ENCODE results near the gene ANAPC2.
"Not testable (repeated sequence)": the region's sequence is repeated elsewhere in the genome, so short reads cannot be mapped to it uniquely, and the experiment has no call there.

The ANAPC2 gene

GRCh38 chr9:137138058-137138721, 50.2 kb downstream of the ANAPC2 start:
- H3K4me1 ChIP-seq (ENCODE audit: control insufficient read depth, insufficient read depth, low read depth, low read length) = peaks cover 6% of the 10 kb centered on the region
- no peak overlapping the region for H2BK12ac ChIP-seq (ENCODE audit: low read length in 2 of 2)
- H3K79me1 ChIP-seq (replicated peaks; ENCODE audit: low read length, poor library complexity, severe bottlenecking) = no peaks in the 10 kb centered on the region
- H3K4me2 ChIP-seq (ENCODE audit: low read length, poor library complexity, severe bottlenecking) = no peak overlapping the region
- H4K8ac ChIP-seq (ENCODE audit: low read length) = no peak overlapping the region
- no peak overlapping the region for H2BK5ac ChIP-seq (ENCODE audit: low read depth, low read length, poor library complexity, severe bottlenecking)
- no peak for DNase-seq
- H3K9me3 ChIP-seq (ENCODE audit: control insufficient read depth, low read length) = no peaks in the 10 kb centered on the region
- H2AK5ac ChIP-seq (ENCODE audit: low read length, severe bottlenecking) = no peak overlapping the region
- peaks cover 67 to 72% of the 10 kb centered on the region in 2 experiments for H3K27me3 ChIP-seq (ENCODE audit: control insufficient read depth in 1 of 2, insufficient read depth in 1 of 2, low read length in 2 of 2)
- no peak overlapping the region for H2AFZ ChIP-seq (ENCODE audit: low read depth, low read length)
- 35% methylated on average over 25 of the region's 25 CpGs for WGBS
- H3K27ac ChIP-seq (ENCODE audit: low read length, poor library complexity, severe bottlenecking) = no peak overlapping the region
- no peak overlapping the region for H4K91ac ChIP-seq (ENCODE audit: low read length)
- H3K18ac ChIP-seq (ENCODE audit: low read depth in 1 of 2, low read length in 2 of 2) = no peak overlapping the region
- peaks cover 0 to 8% of the 10 kb centered on the region in 2 experiments for H3K36me3 ChIP-seq (ENCODE audit: control insufficient read depth in 1 of 2, insufficient read depth in 2 of 2, low read depth in 1 of 2, low read length in 2 of 2)
- no peak overlapping the region for H3K9ac ChIP-seq (ENCODE audit: low read length)
- no peak overlapping the region for H3K23ac ChIP-seq (ENCODE audit: low read length in 2 of 2)
- H3K4ac ChIP-seq (ENCODE audit: low read depth in 1 of 2, low read length in 2 of 2) = no peak overlapping the region
- no peak overlapping the region for H2BK15ac ChIP-seq (ENCODE audit: low read depth, poor library complexity, severe bottlenecking)
- H2BK120ac ChIP-seq (ENCODE audit: low read depth, low read length) = no peak overlapping the region
- no peak overlapping the region for H3K4me3 ChIP-seq (ENCODE audit: insufficient read depth in 1 of 2, low read depth in 1 of 2, low read length in 2 of 2)
- H3K14ac ChIP-seq (ENCODE audit: low read length in 2 of 2) = no peak overlapping the region

GRCh38 chr9:137136881-137137607, 51.3 kb downstream of the ANAPC2 start:
- Histone ChIP-seq H3K27me3 (ENCODE audit: control insufficient read depth in 1 of 2, insufficient read depth in 1 of 2, low read length in 2 of 2) (peaks cover 56 to 61% of the 10 kb centered on the region in 2 experiments), H2AFZ (ENCODE audit: low read depth, low read length) (no peak overlapping the region), H2BK15ac (ENCODE audit: low read depth, poor library complexity, severe bottlenecking) (no peak overlapping the region), H2BK120ac (ENCODE audit: low read depth, low read length) (no peak overlapping the region), H4K8ac (ENCODE audit: low read length) (no peak overlapping the region), H3K4me1 (ENCODE audit: control insufficient read depth, insufficient read depth, low read depth, low read length) (peaks cover 6% of the 10 kb centered on the region), H3K23ac (ENCODE audit: low read length in 2 of 2) (no peak overlapping the region), H3K14ac (ENCODE audit: low read length in 2 of 2) (no peak overlapping the region), H2AK5ac (ENCODE audit: low read length, severe bottlenecking) (no peak overlapping the region), H3K9me3 (ENCODE audit: control insufficient read depth, low read length) (no peaks in the 10 kb centered on the region), H2BK12ac (ENCODE audit: low read length in 2 of 2) (no peak overlapping the region), H3K79me1 (replicated peaks; ENCODE audit: low read length, poor library complexity, severe bottlenecking) (no peaks in the 10 kb centered on the region), H2BK5ac (ENCODE audit: low read depth, low read length, poor library complexity, severe bottlenecking) (no peak overlapping the region), H3K36me3 (ENCODE audit: control insufficient read depth in 1 of 2, insufficient read depth in 2 of 2, low read depth in 1 of 2, low read length in 2 of 2) (peaks cover 0 to 8% of the 10 kb centered on the region in 2 experiments), H3K4me2 (ENCODE audit: low read length, poor library complexity, severe bottlenecking) (no peak overlapping the region), H4K91ac (ENCODE audit: low read length) (no peak overlapping the region), H3K4ac (ENCODE audit: low read depth in 1 of 2, low read length in 2 of 2) (no peak overlapping the region), H3K4me3 (ENCODE audit: insufficient read depth in 1 of 2, low read depth in 1 of 2, low read length in 2 of 2) (no peak overlapping the region), H3K9ac (ENCODE audit: low read length) (no peak overlapping the region), H3K27ac (ENCODE audit: low read length, poor library complexity, severe bottlenecking) (no peak overlapping the region), H3K18ac (ENCODE audit: low read depth in 1 of 2, low read length in 2 of 2) (no peak overlapping the region)
- WGBS = 80% methylated on average over 22 of the region's 23 CpGs
- no peak for DNase-seq

- H3K79me1 ChIP-seq (replicated peaks; ENCODE audit: low read length, poor library complexity, severe bottlenecking) = no peaks in the 10 kb centered on the region
- no peak overlapping the region for H2BK15ac ChIP-seq (ENCODE audit: low read depth, poor library complexity, severe bottlenecking)
- no peak overlapping the region for H2BK12ac ChIP-seq (ENCODE audit: low read length in 2 of 2)
- no peaks in the 10 kb centered on the region for H3K9me3 ChIP-seq (ENCODE audit: control insufficient read depth, low read length)
- no peak overlapping the region for H3K14ac ChIP-seq (ENCODE audit: low read length in 2 of 2)
- H4K91ac ChIP-seq (ENCODE audit: low read length) = no peak overlapping the region
- peaks cover 0 to 8% of the 10 kb centered on the region in 2 experiments for H3K36me3 ChIP-seq (ENCODE audit: control insufficient read depth in 1 of 2, insufficient read depth in 2 of 2, low read depth in 1 of 2, low read length in 2 of 2)
- H3K4me1 ChIP-seq (ENCODE audit: control insufficient read depth, insufficient read depth, low read depth, low read length) = peaks cover 6% of the 10 kb centered on the region
- no peak overlapping the region for H3K9ac ChIP-seq (ENCODE audit: low read length)
- H2BK120ac ChIP-seq (ENCODE audit: low read depth, low read length) = no peak overlapping the region
- no peak overlapping the region for H3K27ac ChIP-seq (ENCODE audit: low read length, poor library complexity, severe bottlenecking)
- peaks cover 49 to 54% of the 10 kb centered on the region in 2 experiments for H3K27me3 ChIP-seq (ENCODE audit: control insufficient read depth in 1 of 2, insufficient read depth in 1 of 2, low read length in 2 of 2)
- no peak overlapping the region for H3K4me2 ChIP-seq (ENCODE audit: low read length, poor library complexity, severe bottlenecking)
- DNase-seq = no peak
- H3K4ac ChIP-seq (ENCODE audit: low read depth in 1 of 2, low read length in 2 of 2) = no peak overlapping the region
- no peak overlapping the region for H3K18ac ChIP-seq (ENCODE audit: low read depth in 1 of 2, low read length in 2 of 2)
- no peak overlapping the region for H3K4me3 ChIP-seq (ENCODE audit: insufficient read depth in 1 of 2, low read depth in 1 of 2, low read length in 2 of 2)
- H2AFZ ChIP-seq (ENCODE audit: low read depth, low read length) = no peak overlapping the region
- no peak overlapping the region for H2BK5ac ChIP-seq (ENCODE audit: low read depth, low read length, poor library complexity, severe bottlenecking)
- 44% methylated on average over 27 of the region's 27 CpGs for WGBS
- no peak overlapping the region for H2AK5ac ChIP-seq (ENCODE audit: low read length, severe bottlenecking)
- H4K8ac ChIP-seq (ENCODE audit: low read length) = no peak overlapping the region
- no peak overlapping the region for H3K23ac ChIP-seq (ENCODE audit: low read length in 2 of 2)
Measured at GRCh38 chr9:137136261-137136880, 52.0 kb downstream of the ANAPC2 start.

- not testable (repeated sequence) for DNase-seq; H2BK120ac ChIP-seq (ENCODE audit: low read depth, low read length)
- 76% methylated on average over 6 of the region's 9 CpGs for WGBS
Measured at GRCh38 chr9:137135154-137135553, 53.2 kb downstream of the ANAPC2 start.

More at GRCh38 chr9:137135154-137135553, 53.2 kb downstream of the ANAPC2 start:
- H4K91ac ChIP-seq (ENCODE audit: low read length); H3K4me2 ChIP-seq (ENCODE audit: low read length, poor library complexity, severe bottlenecking); H3K14ac ChIP-seq (ENCODE audit: low read length in 2 of 2); H3K4ac ChIP-seq (ENCODE audit: low read depth in 1 of 2, low read length in 2 of 2); H3K27ac ChIP-seq (ENCODE audit: low read length, poor library complexity, severe bottlenecking); H2BK12ac ChIP-seq (ENCODE audit: low read length in 2 of 2); H3K23ac ChIP-seq (ENCODE audit: low read length in 2 of 2); H4K8ac ChIP-seq (ENCODE audit: low read length); H2BK15ac ChIP-seq (ENCODE audit: low read depth, poor library complexity, severe bottlenecking); H2BK5ac ChIP-seq (ENCODE audit: low read depth, low read length, poor library complexity, severe bottlenecking); H2AFZ ChIP-seq (ENCODE audit: low read depth, low read length); H3K36me3 ChIP-seq (ENCODE audit: control insufficient read depth in 1 of 2, insufficient read depth in 2 of 2, low read depth in 1 of 2, low read length in 2 of 2); H3K18ac ChIP-seq (ENCODE audit: low read depth in 1 of 2, low read length in 2 of 2); H3K4me3 ChIP-seq (ENCODE audit: insufficient read depth in 1 of 2, low read depth in 1 of 2, low read length in 2 of 2); H3K79me1 ChIP-seq (replicated peaks; ENCODE audit: low read length, poor library complexity, severe bottlenecking); H3K9me3 ChIP-seq (ENCODE audit: control insufficient read depth, low read length); H2AK5ac ChIP-seq (ENCODE audit: low read length, severe bottlenecking); H3K9ac ChIP-seq (ENCODE audit: low read length): not testable (repeated sequence)
- Histone ChIP-seq H3K4me1 (ENCODE audit: control insufficient read depth, insufficient read depth, low read depth, low read length) (peaks cover 10% of the 10 kb centered on the region), H3K27me3 (ENCODE audit: control insufficient read depth in 1 of 2, insufficient read depth in 1 of 2, low read length in 2 of 2) (peaks cover 37 to 42% of the 10 kb centered on the region in 2 experiments)
